HepG2 (cell line): ENCODE results near the gene CTNNBL1. TPM values are rescaled to one million over a fixed set of nuclear protein-coding genes. Genes with fewer than 3 reads are reported as not detected.

Source experiments
- FOXP1 ChIP-seq, 2 experiments: fragments of 450-650 bp in 1 of 2; IDR thresholded peaks; 2 replicates each; pipeline ENCODE4 v1.6.1; 2017 to 2018; ENCODE audit warnings: antibody characterized with exemption in 1 of 2
- HCFC1 ChIP-seq: fragments of 150-350 bp; IDR thresholded peaks from 2 replicates; pipeline ENCODE4 v1.6.1; 2014; ENCODE audit warnings: low read depth, low read length
- HNF1A ChIP-seq, 2 experiments: sonication (generic) in 1 of 2; formaldehyde crosslinking in 1 of 2; IDR thresholded peaks; 2 replicates each; pipeline versions ENCODE4 v1.4.0 to v1.6.1; 2016 to 2020; ENCODE audit warnings: borderline replicate concordance in 1 of 2, low read depth in 1 of 2, mild to moderate bottlenecking in 1 of 2, missing genetic modification reagents in 1 of 2
- KMT2B ChIP-seq: IDR thresholded peaks from 2 replicates; pipeline ENCODE4 v1.6.1; 2016; ENCODE audit warnings: missing genetic modification reagents, missing compliant biosample characterization
- LCORL ChIP-seq, 2 experiments: fragments of 450-650 bp in 1 of 2; sonication (generic) in 1 of 2; formaldehyde crosslinking in 1 of 2; IDR thresholded peaks; 2 replicates each; pipeline versions ENCODE4 v1.5.0 to v1.6.1; 2017 to 2020; ENCODE audit warnings: antibody characterized with exemption in 1 of 2, missing genetic modification reagents in 1 of 2
- SKI ChIP-seq: fragments of 450-650 bp; IDR thresholded peaks from one replicate; pipeline ENCODE4 v1.6.1; 2018; ENCODE audit warnings: mild to moderate bottlenecking; ENCODE audit not compliant: partially characterized antibody
- TBX2 ChIP-seq: sonication (generic); formaldehyde crosslinking; IDR thresholded peaks from 2 replicates; pipeline ENCODE4 v1.5.0; 2020; ENCODE audit warnings: missing genetic modification reagents, mild to moderate bottlenecking, borderline replicate concordance
- ZBTB33 ChIP-seq: sonication (generic); formaldehyde crosslinking; IDR thresholded peaks from 2 replicates; pipeline ENCODE4 v1.4.0; 2020; ENCODE audit warnings: missing genetic modification reagents
- ZFP82 ChIP-seq: sonication (generic); formaldehyde crosslinking; IDR thresholded peaks from 2 replicates; pipeline ENCODE4 v1.5.1; 2020; ENCODE audit warnings: mild to moderate bottlenecking, missing genetic modification reagents, borderline replicate concordance
- ZFYVE20 ChIP-seq: sonication (generic); formaldehyde crosslinking; IDR thresholded peaks from 2 replicates; pipeline ENCODE4 v1.8.0; 2023; ENCODE audit warnings: low read depth, mild to moderate bottlenecking, moderate library complexity, missing genetic modification reagents, borderline replicate concordance
- ZNF235 ChIP-seq: sonication (generic); formaldehyde crosslinking; IDR thresholded peaks from 2 replicates; pipeline ENCODE4 v1.8.1; 2023; ENCODE audit warnings: mild to moderate bottlenecking, missing genetic modification reagents, borderline replicate concordance
- ZNF589 ChIP-seq: sonication (generic); formaldehyde crosslinking; conservative IDR thresholded peaks from 2 replicates; pipeline ENCODE4 v1.8.0; 2022; ENCODE audit warnings: mild to moderate bottlenecking, moderate library complexity, missing genetic modification reagents
- polyA plus RNA-seq, 8 experiments: library from polyadenylated mRNA; depleted of rRNA in 3 of 8; stranded (reverse) in 7 of 8; unstranded in 1 of 8; fragments of >200 nt; fragmentation: Illumina TruSeq in 4 of 8; extraction: Trizol in 4 of 8; gene quantifications; 2 replicates each; pipeline versions ENCODE4 v1.2.1 to v1.2.3, GENCODE V29; 2011 to 2016; ENCODE audit warnings: low read depth in 4 of 8, missing spikeins in 1 of 8, mixed read lengths in 1 of 8; ENCODE audit not compliant: insufficient read depth in 1 of 8
- total RNA-seq, 5 experiments: library from RNA; depleted of rRNA; stranded (reverse); fragments of >200 nt; fragmentation: Illumina TruSeq; extraction: Trizol; gene quantifications; 2 replicates each; pipeline ENCODE4 v1.2.3, GENCODE V29; 2016; ENCODE audit warnings: low read depth in 1 of 5
- TF ChIP-seq, protein P1 (sequence below): sonication (generic); formaldehyde crosslinking; IDR thresholded peaks from 2 replicates; pipeline ENCODE4 v1.5.1; 2020; ENCODE audit warnings: mild to moderate bottlenecking, missing genetic modification reagents, moderate library complexity
- TF ChIP-seq, protein P2 (sequence below): sonication (generic); formaldehyde crosslinking; IDR thresholded peaks from 2 replicates; pipeline ENCODE4 v1.8.0; 2022; ENCODE audit warnings: missing genetic modification reagents, mild to moderate bottlenecking, borderline replicate concordance

The CTNNBL1 gene
- total and polyA plus RNA-seq, 2 of the 13 experiments (the other 11 are each of a cell fraction or from before 2014, with no cell fraction given), result 49.3 to 94.6 TPM

DNA sequence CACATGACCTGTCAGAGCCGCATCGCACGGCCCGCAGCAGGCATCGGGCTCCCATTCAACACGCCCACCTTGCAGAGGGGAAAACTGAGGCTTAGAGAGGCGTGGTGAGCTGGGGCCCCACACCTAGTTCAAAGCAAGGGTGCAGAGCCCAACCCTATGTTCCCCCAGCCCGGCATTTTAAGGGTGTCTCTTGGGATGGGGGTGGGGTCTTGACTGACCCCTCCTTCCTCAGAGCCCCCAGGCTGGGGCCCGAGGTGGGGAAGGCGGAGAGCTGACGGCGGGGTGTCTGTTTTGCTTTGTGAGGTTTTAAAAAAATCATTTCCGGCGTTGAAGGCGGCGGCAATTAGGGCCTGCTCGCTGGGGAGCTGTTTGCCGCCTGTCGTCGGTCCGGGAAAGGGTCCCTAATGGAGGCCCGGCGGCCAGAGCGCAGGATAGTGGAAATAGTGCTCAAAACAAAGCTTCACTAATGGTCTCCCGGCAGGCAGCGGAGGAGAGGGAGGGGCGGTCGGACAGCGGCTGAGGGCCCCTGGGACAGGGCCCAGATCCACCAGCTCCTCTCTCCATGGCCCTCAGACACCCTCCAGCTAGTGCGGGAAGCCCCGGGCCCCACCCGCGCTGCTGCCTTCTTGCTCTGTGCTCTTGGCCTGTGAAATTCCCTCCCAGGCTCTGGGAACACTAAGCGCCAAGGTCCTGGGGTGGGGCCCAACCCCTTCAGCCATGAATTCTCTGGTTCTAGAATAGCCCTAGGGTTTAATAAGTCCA, 221.0 kb downstream of the CTNNBL1 start (continued):
- TF ChIP-seq ZFYVE20 (CRISPR knock-in tag), result no peak
- no peak for TF ChIP-seq HNF1A (IDR thresholded peaks at IDR 0.05; ENCODE audit: low read depth)
- no peak for TF ChIP-seq HNF1A (CRISPR knock-in tag; IDR thresholded peaks at IDR 0.05; ENCODE audit: borderline replicate concordance)
- TF ChIP-seq ZFP82, result no peak
- TF ChIP-seq HCFC1, result no peak
- TF ChIP-seq ZBTB33 (CRISPR knock-in tag), result no peak
- peak; percentile 14; the same call in 1 of the 2 replicates for TF ChIP-seq TBX2 (CRISPR knock-in tag)
- TF ChIP-seq LCORL (IDR thresholded peaks at IDR 0.05), result no peak
- TF ChIP-seq LCORL (CRISPR knock-in tag; IDR thresholded peaks at IDR 0.05), result no peak; the same call in none of the 2 replicates
- TF ChIP-seq, protein P1, sequence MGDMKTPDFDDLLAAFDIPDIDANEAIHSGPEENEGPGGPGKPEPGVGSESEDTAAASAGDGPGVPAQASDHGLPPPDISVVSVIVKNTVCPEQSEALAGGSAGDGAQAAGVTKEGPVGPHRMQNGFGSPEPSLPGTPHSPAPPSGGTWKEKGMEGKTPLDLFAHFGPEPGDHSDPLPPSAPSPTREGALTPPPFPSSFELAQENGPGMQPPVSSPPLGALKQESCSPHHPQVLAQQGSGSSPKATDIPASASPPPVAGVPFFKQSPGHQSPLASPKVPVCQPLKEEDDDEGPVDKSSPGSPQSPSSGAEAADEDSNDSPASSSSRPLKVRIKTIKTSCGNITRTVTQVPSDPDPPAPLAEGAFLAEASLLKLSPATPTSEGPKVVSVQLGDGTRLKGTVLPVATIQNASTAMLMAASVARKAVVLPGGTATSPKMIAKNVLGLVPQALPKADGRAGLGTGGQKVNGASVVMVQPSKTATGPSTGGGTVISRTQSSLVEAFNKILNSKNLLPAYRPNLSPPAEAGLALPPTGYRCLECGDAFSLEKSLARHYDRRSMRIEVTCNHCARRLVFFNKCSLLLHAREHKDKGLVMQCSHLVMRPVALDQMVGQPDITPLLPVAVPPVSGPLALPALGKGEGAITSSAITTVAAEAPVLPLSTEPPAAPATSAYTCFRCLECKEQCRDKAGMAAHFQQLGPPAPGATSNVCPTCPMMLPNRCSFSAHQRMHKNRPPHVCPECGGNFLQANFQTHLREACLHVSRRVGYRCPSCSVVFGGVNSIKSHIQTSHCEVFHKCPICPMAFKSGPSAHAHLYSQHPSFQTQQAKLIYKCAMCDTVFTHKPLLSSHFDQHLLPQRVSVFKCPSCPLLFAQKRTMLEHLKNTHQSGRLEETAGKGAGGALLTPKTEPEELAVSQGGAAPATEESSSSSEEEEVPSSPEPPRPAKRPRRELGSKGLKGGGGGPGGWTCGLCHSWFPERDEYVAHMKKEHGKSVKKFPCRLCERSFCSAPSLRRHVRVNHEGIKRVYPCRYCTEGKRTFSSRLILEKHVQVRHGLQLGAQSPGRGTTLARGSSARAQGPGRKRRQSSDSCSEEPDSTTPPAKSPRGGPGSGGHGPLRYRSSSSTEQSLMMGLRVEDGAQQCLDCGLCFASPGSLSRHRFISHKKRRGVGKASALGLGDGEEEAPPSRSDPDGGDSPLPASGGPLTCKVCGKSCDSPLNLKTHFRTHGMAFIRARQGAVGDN (CRISPR knock-in tag), result peak; percentile 77
- TF ChIP-seq KMT2B (CRISPR knock-in tag), result no peak
- TF ChIP-seq, protein P2, sequence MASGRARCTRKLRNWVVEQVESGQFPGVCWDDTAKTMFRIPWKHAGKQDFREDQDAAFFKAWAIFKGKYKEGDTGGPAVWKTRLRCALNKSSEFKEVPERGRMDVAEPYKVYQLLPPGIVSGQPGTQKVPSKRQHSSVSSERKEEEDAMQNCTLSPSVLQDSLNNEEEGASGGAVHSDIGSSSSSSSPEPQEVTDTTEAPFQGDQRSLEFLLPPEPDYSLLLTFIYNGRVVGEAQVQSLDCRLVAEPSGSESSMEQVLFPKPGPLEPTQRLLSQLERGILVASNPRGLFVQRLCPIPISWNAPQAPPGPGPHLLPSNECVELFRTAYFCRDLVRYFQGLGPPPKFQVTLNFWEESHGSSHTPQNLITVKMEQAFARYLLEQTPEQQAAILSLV, result 0 out of 2 replicates have a peak, but pooled peaks have one; percentile 10
- TF ChIP-seq FOXP1 (IDR thresholded peaks at IDR 0.05), result no peak
- no peak for TF ChIP-seq FOXP1 (CRISPR knock-in tag; IDR thresholded peaks at IDR 0.05)
- TF ChIP-seq SKI, result no peak
- no peak for TF ChIP-seq ZNF589
- no peak for TF ChIP-seq ZNF235 (CRISPR knock-in tag)
